T-helper 1 cell (primary cell): ENCODE measurements around the gene XRCC5.

Experiments
- DNase-seq, 5 donors: peaks; one replicate each; pipeline ENCODE4 v3.0.0-alpha.2; 2012 to 2020

Gene XRCC5

GRCh38 chr2:216160786-216161185 lies 51.6 kb downstream of the XRCC5 start:
- DNase-seq, result no peak

GRCh38 chr2:216161967-216162366 lies 52.8 kb downstream of the XRCC5 start:
- DNase-seq, result no peak

- DNase-seq, result no peak
These were observed 54.4 kb downstream of the XRCC5 start for GRCh38 chr2:216163518-216163917.

- DNase-seq, result no peak
These were observed 54.9 kb downstream of the XRCC5 start for GRCh38 chr2:216164087-216164486.

GRCh38 chr2:216164576-216164975 lies 55.4 kb downstream of the XRCC5 start:
- no peak for DNase-seq

- DNase-seq, result no peak
These were observed 56.6 kb downstream of the XRCC5 start for GRCh38 chr2:216165711-216166110.

GRCh38 chr2:216169087-216169486 lies 59.9 kb downstream of the XRCC5 start:
- DNase-seq, result no peak

- DNase-seq, result no peak
These were observed 61.1 kb downstream of the XRCC5 start for GRCh38 chr2:216170076-216170763.

- DNase-seq, result no peak
These were observed 61.9 kb downstream of the XRCC5 start for GRCh38 chr2:216171011-216171410.

- no peak for DNase-seq
These were observed 63.3 kb downstream of the XRCC5 start for GRCh38 chr2:216172493-216172892.

- DNase-seq, result no peak
These were observed 69.9 kb downstream of the XRCC5 start for GRCh38 chr2:216179015-216179414.

- DNase-seq, result no peak
These were observed 72.2 kb downstream of the XRCC5 start for GRCh38 chr2:216181351-216181750.

GRCh38 chr2:216181953-216182461 lies 72.9 kb downstream of the XRCC5 start:
- no peak for DNase-seq

- no peak for DNase-seq
These were observed 74.3 kb downstream of the XRCC5 start for GRCh38 chr2:216183462-216183861.

GRCh38 chr2:216188559-216188850 lies 79.4 kb downstream of the XRCC5 start:
- DNase-seq, result no peak

- no peak for DNase-seq
These were observed 79.8 kb downstream of the XRCC5 start for GRCh38 chr2:216188956-216189355.

GRCh38 chr2:216189410-216189809 lies 80.3 kb downstream of the XRCC5 start:
- DNase-seq, result no peak

- DNase-seq, result no peak
These were observed 83.0 kb downstream of the XRCC5 start for GRCh38 chr2:216192181-216192580.

- DNase-seq, result no peak
These were observed 83.8 kb downstream of the XRCC5 start for GRCh38 chr2:216192931-216193330.

GRCh38 chr2:216194013-216194412 lies 84.9 kb downstream of the XRCC5 start:
- DNase-seq, result peak in 1 of 5 donors; percentile 56

GRCh38 chr2:216194561-216194960 lies 85.4 kb downstream of the XRCC5 start:
- DNase-seq, result no peak

- peak in 1 of 5 donors; percentile 61 for DNase-seq
These were observed 86.4 kb downstream of the XRCC5 start for GRCh38 chr2:216195565-216196029.

- no peak for DNase-seq
These were observed 92.7 kb downstream of the XRCC5 start for GRCh38 chr2:216201692-216202306.

- no peak for DNase-seq
These were observed 93.6 kb downstream of the XRCC5 start for GRCh38 chr2:216202626-216203250.
